WERI-Rb-1 (cell line): ENCODE results near the gene CFAP54.
"Not testable (repeated sequence)": the region's sequence is repeated elsewhere in the genome, so short reads cannot be mapped to it uniquely, and the experiment has no call there.

Experiments used
- DNase-seq: peaks from one replicate; pipeline ENCODE4 v3.0.0-alpha.2; 2020
- H3K27ac ChIP-seq: fragments of 250-450 bp; sonication (Bioruptor Pico); 2 replicates; pipeline ENCODE4 v1.5.1; 2020; ENCODE audit warnings: mild to moderate bottlenecking, moderate library complexity
- H3K27me3 ChIP-seq: fragments of 250-450 bp; sonication (Bioruptor Pico); 2 replicates; pipeline ENCODE4 v1.5.1; 2021; ENCODE audit warnings: mild to moderate bottlenecking, low read depth, moderate library complexity; ENCODE audit not compliant: insufficient read depth, severe bottlenecking
- H3K36me3 ChIP-seq: fragments of 250-450 bp; sonication (Bioruptor Pico); 2 replicates; pipeline ENCODE4 v1.5.1; 2020; ENCODE audit warnings: mild to moderate bottlenecking, moderate library complexity
- H3K4me3 ChIP-seq: 2 replicates; pipeline ENCODE4 v1.5.1; 2011; ENCODE audit warnings: low read depth, mild to moderate bottlenecking, control low read depth, low read length
- H3K9me3 ChIP-seq: fragments of 250-450 bp; sonication (Bioruptor Pico); 2 replicates; pipeline ENCODE4 v1.5.1; 2021; ENCODE audit warnings: mild to moderate bottlenecking, moderate library complexity; ENCODE audit not compliant: severe bottlenecking
- TF ChIP-seq, protein P1 (sequence below): IDR thresholded peaks from 2 replicates; pipeline ENCODE4 v1.5.1; 2011; ENCODE audit warnings: low read depth, mild to moderate bottlenecking, control low read depth, inconsistent platforms, low read length

Gene CFAP54

DNA sequence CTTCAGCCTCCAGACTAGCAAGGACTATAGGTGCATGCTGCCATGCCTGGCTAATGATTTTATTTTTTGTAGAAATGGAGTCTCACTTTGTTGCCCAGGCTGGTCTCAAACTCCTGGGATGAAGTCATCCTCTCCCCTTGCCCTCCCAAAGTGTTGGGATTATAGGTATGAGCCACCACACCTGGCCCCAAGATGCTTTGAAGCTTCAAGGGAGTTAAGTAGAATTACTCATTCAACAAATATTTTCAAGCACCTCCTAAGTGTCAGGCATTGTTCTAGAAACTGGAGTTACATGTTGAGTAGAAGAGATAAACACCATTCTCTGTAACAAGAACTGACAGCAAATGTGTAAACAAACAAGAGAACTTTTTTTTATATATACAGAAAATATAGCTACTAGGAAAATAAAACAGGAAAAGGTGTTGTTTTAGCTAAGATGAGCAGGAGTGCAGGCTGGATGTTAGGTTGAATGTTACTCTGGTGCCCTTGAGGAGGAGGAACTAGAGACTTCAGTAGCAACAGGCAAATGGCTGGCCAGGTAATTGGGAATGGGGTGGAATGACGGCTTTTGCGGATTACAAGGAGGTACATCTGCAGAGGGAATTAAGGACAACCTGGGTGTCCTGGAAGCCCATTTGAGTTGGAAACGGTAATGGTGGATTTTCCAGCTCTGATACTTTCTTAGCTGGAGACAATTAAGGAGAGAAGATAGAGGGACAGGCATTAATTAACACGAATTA lies 32.0 kb upstream of the CFAP54 start:
- TF ChIP-seq, protein P1, sequence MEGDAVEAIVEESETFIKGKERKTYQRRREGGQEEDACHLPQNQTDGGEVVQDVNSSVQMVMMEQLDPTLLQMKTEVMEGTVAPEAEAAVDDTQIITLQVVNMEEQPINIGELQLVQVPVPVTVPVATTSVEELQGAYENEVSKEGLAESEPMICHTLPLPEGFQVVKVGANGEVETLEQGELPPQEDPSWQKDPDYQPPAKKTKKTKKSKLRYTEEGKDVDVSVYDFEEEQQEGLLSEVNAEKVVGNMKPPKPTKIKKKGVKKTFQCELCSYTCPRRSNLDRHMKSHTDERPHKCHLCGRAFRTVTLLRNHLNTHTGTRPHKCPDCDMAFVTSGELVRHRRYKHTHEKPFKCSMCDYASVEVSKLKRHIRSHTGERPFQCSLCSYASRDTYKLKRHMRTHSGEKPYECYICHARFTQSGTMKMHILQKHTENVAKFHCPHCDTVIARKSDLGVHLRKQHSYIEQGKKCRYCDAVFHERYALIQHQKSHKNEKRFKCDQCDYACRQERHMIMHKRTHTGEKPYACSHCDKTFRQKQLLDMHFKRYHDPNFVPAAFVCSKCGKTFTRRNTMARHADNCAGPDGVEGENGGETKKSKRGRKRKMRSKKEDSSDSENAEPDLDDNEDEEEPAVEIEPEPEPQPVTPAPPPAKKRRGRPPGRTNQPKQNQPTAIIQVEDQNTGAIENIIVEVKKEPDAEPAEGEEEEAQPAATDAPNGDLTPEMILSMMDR = no peak
- Histone ChIP-seq H3K36me3 (no peaks in the 10 kb centered on the region), H3K27ac (no peak overlapping the region), H3K27me3 (no peaks in the 10 kb centered on the region), H3K9me3 (no peaks in the 10 kb centered on the region), H3K4me3 (no peak overlapping the region)
- DNase-seq = no peak

DNA sequence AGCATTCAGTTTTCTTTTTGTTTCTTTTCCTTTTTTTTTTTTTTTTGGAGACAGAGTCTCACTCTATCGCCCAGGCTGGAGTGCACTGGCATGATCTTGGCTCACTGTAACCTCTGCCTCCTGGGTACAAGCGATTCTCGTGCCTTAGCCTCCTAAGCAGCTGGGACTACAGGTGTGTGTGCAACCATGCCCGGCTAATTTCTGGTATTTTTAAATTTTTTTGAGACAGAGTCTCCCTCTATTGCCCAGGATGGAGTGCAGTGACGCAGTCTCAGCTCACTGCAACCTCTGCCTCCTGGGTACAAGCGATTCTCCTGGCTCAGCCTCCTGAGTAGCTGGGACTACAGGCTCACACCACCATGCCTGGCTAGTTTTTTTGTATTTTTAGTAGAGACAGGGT lies 30.1 kb upstream of the CFAP54 start:
- H3K4me3 ChIP-seq = not testable (repeated sequence)

DNA sequence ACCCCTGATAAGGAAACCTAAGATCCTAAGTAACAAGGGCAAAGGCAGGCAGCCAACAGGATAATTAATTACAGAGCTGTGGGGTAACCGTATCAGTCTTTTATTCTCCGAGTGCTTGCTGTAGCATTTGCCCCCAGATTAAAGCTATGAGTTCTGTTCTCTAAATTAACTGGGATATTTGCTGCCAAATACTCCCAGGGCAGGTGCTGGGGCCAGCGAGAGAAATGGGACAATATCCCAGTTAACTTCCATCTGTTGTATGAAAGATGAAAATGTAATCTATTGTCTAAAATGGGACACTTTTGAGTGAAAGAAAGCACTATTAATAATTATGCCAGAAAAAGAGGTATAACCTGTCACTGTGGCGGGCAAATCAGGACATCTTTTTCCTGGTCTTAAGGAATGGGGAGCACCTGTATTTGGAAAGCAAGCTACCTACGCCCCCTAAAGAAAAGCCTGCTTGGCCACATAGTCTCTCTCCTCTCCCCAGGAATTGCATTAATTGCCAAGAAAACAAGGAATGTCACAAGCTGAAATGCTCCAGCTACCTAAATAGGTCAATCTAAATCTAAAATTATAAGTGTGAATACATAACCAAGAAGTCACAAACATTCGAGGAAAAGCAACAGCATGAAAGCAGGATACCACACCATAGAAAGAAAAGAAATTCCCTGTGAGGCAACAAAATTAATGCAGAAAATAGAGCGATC lies 26.7 kb upstream of the CFAP54 start:
- TF ChIP-seq, protein P1 = no peak
- no peak overlapping the region for H3K4me3 ChIP-seq
- no peaks in the 10 kb centered on the region for H3K27me3 ChIP-seq
- H3K27ac ChIP-seq = no peak overlapping the region
- no peaks in the 10 kb centered on the region for H3K9me3 ChIP-seq
- DNase-seq = no peak
- H3K36me3 ChIP-seq = no peaks in the 10 kb centered on the region

More for the DNA sequence above, 30.1 kb upstream of the CFAP54 start:
- not testable (repeated sequence) for H3K27ac ChIP-seq, H3K27me3 ChIP-seq, DNase-seq, H3K9me3 ChIP-seq, H3K36me3 ChIP-seq

DNA sequence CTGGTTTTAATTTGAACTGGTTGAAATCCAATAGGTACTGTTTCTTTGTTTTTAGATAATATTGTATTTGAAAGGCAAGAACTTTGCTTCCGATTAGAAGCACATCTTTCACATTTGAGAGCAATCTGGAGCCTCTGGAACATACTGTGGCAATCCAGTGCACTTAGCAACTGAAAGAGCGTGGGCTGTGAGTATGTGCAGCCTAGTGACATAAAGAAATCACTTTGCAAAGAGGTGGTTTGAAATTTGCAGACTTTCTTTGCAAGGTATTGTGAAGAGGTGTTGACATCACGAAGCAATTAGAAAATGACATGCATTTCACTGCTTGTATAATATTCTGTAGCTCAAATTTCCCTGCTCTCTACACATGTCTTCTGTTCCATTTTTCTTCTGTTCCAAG lies 23.5 kb upstream of the CFAP54 start:
- H3K9me3 ChIP-seq = no peaks in the 10 kb centered on the region
- no peak overlapping the region for H3K4me3 ChIP-seq
- DNase-seq = no peak
- no peaks in the 10 kb centered on the region for H3K27me3 ChIP-seq
- no peaks in the 10 kb centered on the region for H3K36me3 ChIP-seq
- H3K27ac ChIP-seq = no peak overlapping the region
- TF ChIP-seq, protein P1 = no peak

DNA sequence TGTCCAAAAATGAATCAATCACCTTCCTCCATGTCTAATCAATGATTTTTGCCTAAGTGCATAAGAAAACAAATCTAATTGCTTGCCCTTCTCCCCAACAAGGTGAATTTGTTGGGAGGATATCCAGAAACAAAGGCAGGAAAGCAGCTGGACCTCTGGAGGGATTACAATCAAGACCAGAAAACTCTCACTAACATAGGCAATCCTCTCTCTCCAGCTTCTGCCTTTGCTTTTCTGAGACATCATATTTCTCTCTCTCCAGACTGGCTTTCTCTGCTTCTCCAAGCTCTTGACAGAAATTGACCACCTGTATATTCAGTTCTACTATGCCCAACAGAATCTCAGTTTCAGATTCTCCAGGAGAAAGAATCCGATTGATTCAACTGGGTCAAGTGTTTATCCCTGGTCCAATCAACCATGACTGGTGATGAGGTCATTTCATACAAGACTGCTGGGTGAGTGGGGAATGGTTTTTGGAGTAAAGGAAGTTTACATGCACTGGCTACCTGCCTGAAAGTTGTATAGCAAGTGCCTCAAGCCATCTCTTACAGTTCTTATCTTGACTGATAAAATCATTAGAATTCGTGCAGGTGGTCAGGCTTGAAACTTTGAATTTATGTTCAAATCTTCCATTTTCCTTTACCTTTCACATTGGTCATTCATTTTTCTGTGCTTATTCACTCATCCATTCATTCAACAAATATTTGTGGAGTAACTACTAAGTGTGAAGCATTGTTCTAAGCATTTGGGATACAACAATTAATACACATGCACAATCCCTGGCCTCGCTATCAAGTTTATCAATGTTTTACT lies 22.2 kb upstream of the CFAP54 start:
- no peaks in the 10 kb centered on the region for H3K27me3 ChIP-seq
- no peak overlapping the region for H3K4me3 ChIP-seq
- H3K36me3 ChIP-seq = no peaks in the 10 kb centered on the region
- no peak overlapping the region for H3K27ac ChIP-seq
- DNase-seq = no peak
- no peaks in the 10 kb centered on the region for H3K9me3 ChIP-seq
- TF ChIP-seq, protein P1 = no peak
